Left colon (tissue), 2 donors: ENCODE results near the gene RHOH. TPM values are rescaled to one million over a fixed set of nuclear protein-coding genes. Genes with fewer than 3 reads are reported as not detected.
"Not testable (repeated sequence)": the region's sequence is repeated elsewhere in the genome, so short reads cannot be mapped to it uniquely, and the experiment has no call there.

ENCODE experiments used
- ATAC-seq: fragments of 200-7000 bp; cut with Tn5 transposase; one replicate; pipeline ENCODE4 v1.9.1; 2020; ENCODE audit warnings: mild to moderate bottlenecking, moderate library complexity
- DNase-seq, 2 donors: peaks; one replicate each; pipeline ENCODE4 v3.0.0-alpha.2; 2020
- intact Hi-C, 2 donors: fragments of 100-400 bp; cut with DNase I in 1 of 2; cut with micrococcal nuclease in 1 of 2; formaldehyde crosslinking; loops; one replicate each; pipeline versions ENCODE4 v1.11.2 to v1.14.0; 2022; cut with DNase I, micrococcal nuclease
- long read RNA-seq: library from polyadenylated mRNA; unstranded; transcript quantifications from one replicate; pipeline ENCODE4 v2.0.0, GENCODE V29; 2021
- total RNA-seq, 2 donors: library from RNA; stranded (reverse); fragmentation: NEBNext Ultra II Directional; extraction: Animal tissue kit (Norgen Biotek cat#: 25700); gene quantifications; one replicate each; pipeline ENCODE4 v1.2.1, GENCODE V29; 2021
- donor health status: DM: no; HTN: no; CAD: no.
- donor health status: DM: yes; HTN: yes; CAD: no.

Gene RHOH
- total RNA-seq: 1 to 10 TPM; 2.8 to 4.2 TPM
- long read RNA-seq, full-length matches to known transcripts: 2 of 2 reads
- long read RNA-seq, partial matches to known transcripts: 0 of 2 reads
- long read RNA-seq, other reads (novel, unspliced or antisense): 0 of 2 reads

- intact Hi-C loops: no loop called here
- ATAC-seq (no peak), DNase-seq (peak; percentile 38 to 47)
These were observed at the start of gene RHOH for GRCh38 chr4:40196724-40197281. TSS of gene RHOH (plus strand) at chr4:40197031. CDS start at chr4:40243387, 46,356 bp downstream.

GRCh38 chr4:40147490-40147889 lies 49.3 kb upstream of the RHOH start:
- DNase-seq, intact Hi-C loops, ATAC-seq: not testable (repeated sequence)

GRCh38 chr4:40149960-40150385 lies 46.9 kb upstream of the RHOH start:
- peak; percentile 34 to 61 for DNase-seq
- peak; percentile 83 for ATAC-seq
- intact Hi-C loops: loop anchor here in 1 of 2 donors (2.0 kb wide), 1 partner anchor 157 kb away; no protein-coding TSS in a partner anchor

GRCh38 chr4:40150932-40151331 lies 45.9 kb upstream of the RHOH start:
- intact Hi-C loops: loop anchor here in 1 of 2 donors (2.0 kb wide), 1 partner anchor 156 kb away; no protein-coding TSS in a partner anchor
- no peak for DNase-seq

GRCh38 chr4:40152637-40153036 lies 44.2 kb upstream of the RHOH start:
- ATAC-seq (no peak), DNase-seq (no peak)
- intact Hi-C loops: no loop called here

More at GRCh38 chr4:40150932-40151331, 45.9 kb upstream of the RHOH start:
- no peak for ATAC-seq

- intact Hi-C loops: no loop called here
- no peak for ATAC-seq
- no peak for DNase-seq
These were observed 39.4 kb upstream of the RHOH start for GRCh38 chr4:40157436-40157835.

GRCh38 chr4:40160258-40160657 lies 36.6 kb upstream of the RHOH start:
- intact Hi-C loops: no loop called here
- ATAC-seq (no peak), DNase-seq (no peak)

GRCh38 chr4:40164459-40164858 lies 32.4 kb upstream of the RHOH start:
- intact Hi-C loops: no loop called here
- ATAC-seq: no peak
- DNase-seq: no peak

- DNase-seq (no peak), ATAC-seq (no peak)
- intact Hi-C loops: no loop called here
These were observed 30.9 kb upstream of the RHOH start for GRCh38 chr4:40165916-40166315.

- DNase-seq (no peak), ATAC-seq (no peak)
- intact Hi-C loops: no loop called here
These were observed 28.8 kb upstream of the RHOH start for GRCh38 chr4:40168070-40168469.

- ATAC-seq (no peak), DNase-seq (no peak)
- intact Hi-C loops: no loop called here
These were observed 26.2 kb upstream of the RHOH start for GRCh38 chr4:40170588-40170987.

- intact Hi-C loops: no loop called here
- no peak for DNase-seq
- ATAC-seq: no peak
These were observed 23.4 kb upstream of the RHOH start for GRCh38 chr4:40173470-40173875.

GRCh38 chr4:40176602-40177001 lies 20.2 kb upstream of the RHOH start:
- ATAC-seq: no peak
- DNase-seq: no peak
- intact Hi-C loops: no loop called here

- intact Hi-C loops: no loop called here
- no peak for ATAC-seq
- DNase-seq: no peak
These were observed 19.2 kb upstream of the RHOH start for GRCh38 chr4:40177591-40177990.

- intact Hi-C loops: no loop called here
- DNase-seq: no peak
- ATAC-seq: peak; percentile 54
These were observed 18.2 kb upstream of the RHOH start for GRCh38 chr4:40178672-40179071.

- no peak for DNase-seq
- no peak for ATAC-seq
- intact Hi-C loops: no loop called here
These were observed 17.5 kb upstream of the RHOH start for GRCh38 chr4:40179360-40179759.

GRCh38 chr4:40180356-40180755 lies 16.5 kb upstream of the RHOH start:
- ATAC-seq: no peak
- no peak for DNase-seq
- intact Hi-C loops: no loop called here

- DNase-seq (no peak), ATAC-seq (no peak)
- intact Hi-C loops: no loop called here
These were observed 14.8 kb upstream of the RHOH start for GRCh38 chr4:40182001-40182400.

- DNase-seq (no peak), ATAC-seq (no peak)
- intact Hi-C loops: no loop called here
These were observed 13.9 kb upstream of the RHOH start for GRCh38 chr4:40182954-40183353.

- DNase-seq: no peak
- intact Hi-C loops: no loop called here
- ATAC-seq: no peak
These were observed 13.0 kb upstream of the RHOH start for GRCh38 chr4:40183615-40184411.
